ENCODE results near the gene SOX6. TPM values are rescaled to one million over a fixed set of nuclear protein-coding genes. Genes with fewer than 3 reads are reported as not detected.
"Not testable (repeated sequence)": the region's sequence is repeated elsewhere in the genome, so short reads cannot be mapped to it uniquely, and the experiment has no call there.

Gene SOX6
- polyA plus RNA-seq, 3 donors: not detected

DNA sequence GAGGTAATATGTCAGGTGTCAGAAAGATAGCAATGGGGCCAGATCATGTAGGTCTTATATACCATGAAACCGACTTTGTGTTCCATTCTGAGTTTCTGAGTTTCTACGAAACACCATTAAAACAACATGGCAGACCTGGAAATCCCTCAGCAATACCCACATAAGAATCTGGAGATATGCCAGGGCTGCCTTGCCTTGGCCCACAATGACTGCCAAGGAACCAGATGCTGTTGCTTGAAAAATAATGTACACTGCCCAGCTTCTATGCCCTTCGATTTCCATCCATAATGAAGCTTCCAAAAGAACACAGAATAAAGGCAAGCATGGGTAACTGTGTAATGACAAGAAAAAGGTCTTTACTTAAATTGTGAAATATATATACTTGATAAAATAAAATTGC, 277.4 kb downstream of the SOX6 start:
- no peak for DNase-seq
- no peak overlapping the region for H3K4me3 ChIP-seq (replicated peaks in 1 of 3; ENCODE audit: low read depth in 2 of 3, low read length in 3 of 3)
- intact Hi-C loops (cut with micrococcal nuclease): no loop called here
- no peaks in the 10 kb centered on the region for H3K9me3 ChIP-seq (replicated peaks in 1 of 2; ENCODE audit: control insufficient read depth in 1 of 2, insufficient read depth in 1 of 2, low read length in 2 of 2)
- H3K9ac ChIP-seq (ENCODE audit: insufficient read depth, low read length, poor library complexity, severe bottlenecking): no peak overlapping the region
- Mint-ChIP-seq H3K27ac (no peak overlapping the region), H3K36me3 (no peaks in the 10 kb centered on the region), H3K4me1 (no peaks in the 10 kb centered on the region), H3K4me3 (no peak overlapping the region), H3K9me3 (peaks cover 2 to 10% (median 6%) of the 10 kb centered on the region in 7 donors), H3K27me3 (ENCODE audit: low read depth in 3 of 3) (no peaks in the 10 kb centered on the region)
- H3K27ac ChIP-seq (ENCODE audit: low read depth in 1 of 2, low read length in 2 of 2): no peak overlapping the region
- no peaks in the 10 kb centered on the region for H4K20me1 ChIP-seq (ENCODE audit: insufficient read depth, low read length)
- H3K4me2 ChIP-seq (replicated peaks; ENCODE audit: extremely low read depth, low read length, poor library complexity, severe bottlenecking): no peak overlapping the region
- H3K27me3 ChIP-seq (ENCODE audit: control insufficient read depth in 2 of 2, insufficient read depth in 2 of 2, low read length in 2 of 2): no peaks in the 10 kb centered on the region
- H3K4me1 ChIP-seq (ENCODE audit: control insufficient read depth in 1 of 2, insufficient read depth in 2 of 2, low read length in 2 of 2): no peaks in the 10 kb centered on the region
- no CpG with 5 or more reads among the region's 3 CpGs for WGBS (ENCODE audit: insufficient coverage)
- no peak overlapping the region for H2AFZ ChIP-seq (ENCODE audit: insufficient read depth, low read depth, low read length, poor library complexity, severe bottlenecking)
- no peaks in the 10 kb centered on the region for H3K36me3 ChIP-seq (replicated peaks in 1 of 2; ENCODE audit: control insufficient read depth in 1 of 2, insufficient read depth in 2 of 2, low read length in 2 of 2)
- H3K79me2 ChIP-seq (ENCODE audit: insufficient read depth, low read length): no peaks in the 10 kb centered on the region
- no peak for TF ChIP-seq CTCF (IDR thresholded peaks at IDR 0.05)

DNA sequence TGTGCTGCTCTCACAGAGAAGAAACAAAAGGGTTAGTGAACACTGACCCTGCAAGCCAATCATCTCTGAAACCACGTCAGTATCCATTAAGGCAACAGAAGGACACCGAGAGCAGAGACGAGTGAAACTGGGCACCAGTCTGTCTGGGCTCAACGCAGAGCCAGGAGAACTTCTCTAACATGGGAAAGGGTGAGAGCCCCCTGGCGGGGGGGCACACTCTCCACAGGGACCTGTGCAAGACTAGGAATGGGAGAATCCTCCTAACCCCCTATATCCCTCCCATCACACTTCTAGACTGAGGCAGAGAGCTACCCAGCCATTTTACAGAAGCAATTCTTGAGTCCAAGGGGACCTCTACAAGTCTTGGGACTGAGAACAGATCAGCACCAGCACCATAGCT, 285.8 kb downstream of the SOX6 start:
- Histone ChIP-seq H4K20me1 (ENCODE audit: insufficient read depth, low read length) (no peaks in the 10 kb centered on the region), H3K9ac (ENCODE audit: insufficient read depth, low read length, poor library complexity, severe bottlenecking) (no peak overlapping the region), H2AFZ (ENCODE audit: insufficient read depth, low read depth, low read length, poor library complexity, severe bottlenecking) (no peak overlapping the region), H3K27me3 (ENCODE audit: control insufficient read depth in 2 of 2, insufficient read depth in 2 of 2, low read length in 2 of 2) (no peaks in the 10 kb centered on the region), H3K4me2 (replicated peaks; ENCODE audit: extremely low read depth, low read length, poor library complexity, severe bottlenecking) (no peak overlapping the region), H3K79me2 (ENCODE audit: insufficient read depth, low read length) (no peaks in the 10 kb centered on the region), H3K4me3 (replicated peaks in 1 of 3; ENCODE audit: low read depth in 2 of 3, low read length in 3 of 3) (no peak overlapping the region), H3K4me1 (ENCODE audit: control insufficient read depth in 1 of 2, insufficient read depth in 2 of 2, low read length in 2 of 2) (no peaks in the 10 kb centered on the region), H3K9me3 (replicated peaks in 1 of 2; ENCODE audit: control insufficient read depth in 1 of 2, insufficient read depth in 1 of 2, low read length in 2 of 2) (peaks cover 0 to 4% of the 10 kb centered on the region in 2 donors), H3K27ac (ENCODE audit: low read depth in 1 of 2, low read length in 2 of 2) (no peak overlapping the region), H3K36me3 (replicated peaks in 1 of 2; ENCODE audit: control insufficient read depth in 1 of 2, insufficient read depth in 2 of 2, low read length in 2 of 2) (no peaks in the 10 kb centered on the region)
- intact Hi-C loops (cut with micrococcal nuclease): no loop called here
- WGBS (ENCODE audit: insufficient coverage): 100% methylated on average over 3 of the region's 5 CpGs
- DNase-seq: no peak
- Mint-ChIP-seq H3K4me1 (no peaks in the 10 kb centered on the region), H3K4me3 (no peak overlapping the region), H3K27ac (no peak overlapping the region), H3K9me3 (peaks cover 0 to 10% (median 6%) of the 10 kb centered on the region in 7 donors), H3K36me3 (no peaks in the 10 kb centered on the region), H3K27me3 (ENCODE audit: low read depth in 3 of 3) (peaks cover 0 to 2% (median 0%) of the 10 kb centered on the region in 3 donors)
- TF ChIP-seq CTCF (IDR thresholded peaks at IDR 0.05): no peak

GRCh38 chr11:16067268-16067667, 289.1 kb downstream of the SOX6 start:
- H4K20me1 ChIP-seq (ENCODE audit: insufficient read depth, low read length); H3K4me1 ChIP-seq (ENCODE audit: control insufficient read depth in 1 of 2, insufficient read depth in 2 of 2, low read length in 2 of 2); H3K4me3 Mint-ChIP-seq; H3K79me2 ChIP-seq (ENCODE audit: insufficient read depth, low read length); H3K36me3 ChIP-seq (replicated peaks in 1 of 2; ENCODE audit: control insufficient read depth in 1 of 2, insufficient read depth in 2 of 2, low read length in 2 of 2); H3K36me3 Mint-ChIP-seq; H3K9me3 Mint-ChIP-seq; H3K27ac ChIP-seq (ENCODE audit: low read depth in 1 of 2, low read length in 2 of 2); H3K4me1 Mint-ChIP-seq; H2AFZ ChIP-seq (ENCODE audit: insufficient read depth, low read depth, low read length, poor library complexity, severe bottlenecking); H3K27me3 Mint-ChIP-seq (ENCODE audit: low read depth in 3 of 3); H3K27ac Mint-ChIP-seq; H3K9me3 ChIP-seq (replicated peaks in 1 of 2; ENCODE audit: control insufficient read depth in 1 of 2, insufficient read depth in 1 of 2, low read length in 2 of 2); H3K27me3 ChIP-seq (ENCODE audit: control insufficient read depth in 2 of 2, insufficient read depth in 2 of 2, low read length in 2 of 2); intact Hi-C loops (cut with micrococcal nuclease); H3K4me3 ChIP-seq (replicated peaks in 1 of 3; ENCODE audit: low read depth in 2 of 3, low read length in 3 of 3); H3K4me2 ChIP-seq (replicated peaks; ENCODE audit: extremely low read depth, low read length, poor library complexity, severe bottlenecking); DNase-seq; H3K9ac ChIP-seq (ENCODE audit: insufficient read depth, low read length, poor library complexity, severe bottlenecking): not testable (repeated sequence)
- WGBS (ENCODE audit: insufficient coverage): no CpG with 5 or more reads among the region's 3 CpGs
